BLaER1 treated with 17β-estradiol and CSF1 and Interleukin-3, amounts not matched to agents 10 nM and 100 nM (cell line): ENCODE results near the gene GALT.

Experiments used
- H3K27ac ChIP-seq, 11 experiments: shearing (Covaris generic); formaldehyde crosslinking; 2 replicates each; pipeline ENCODE4 v1.8.1; 2022
- H3K27me3 ChIP-seq, 11 experiments: shearing (Covaris generic); formaldehyde crosslinking; 2 replicates each; pipeline ENCODE4 v1.8.1; 2022
- H3K36me3 ChIP-seq, 11 experiments: shearing (Covaris generic); formaldehyde crosslinking; 2 replicates each; pipeline ENCODE4 v1.8.1; 2022
- H3K4me1 ChIP-seq, 10 experiments: shearing (Covaris generic); formaldehyde crosslinking; 2 replicates each; pipeline ENCODE4 v1.8.1; 2022
- H3K4me2 ChIP-seq, 11 experiments: shearing (Covaris generic); formaldehyde crosslinking; 2 replicates each; pipeline ENCODE4 v1.8.1; 2022
- H3K4me3 ChIP-seq, 10 experiments: shearing (Covaris generic); formaldehyde crosslinking; 2 replicates each; pipeline ENCODE4 v1.8.1; 2022
- H3K9ac ChIP-seq, 11 experiments: shearing (Covaris generic); formaldehyde crosslinking; 2 replicates each; pipeline ENCODE4 v1.8.1; 2022
- H3K9me3 ChIP-seq, 11 experiments: shearing (Covaris generic); formaldehyde crosslinking; replicated peaks in 1 of 11; 2 replicates each; pipeline ENCODE4 v1.8.1; 2022
- H4K20me1 ChIP-seq, 11 experiments: shearing (Covaris generic); formaldehyde crosslinking; 2 replicates each; pipeline ENCODE4 v1.8.1; 2022
- Cebpa-rat ChIP-seq, 11 experiments: shearing (Covaris generic); IDR thresholded peaks; 2 replicates each; pipeline ENCODE4 v1.8.1; 2022

The GALT gene

DNA sequence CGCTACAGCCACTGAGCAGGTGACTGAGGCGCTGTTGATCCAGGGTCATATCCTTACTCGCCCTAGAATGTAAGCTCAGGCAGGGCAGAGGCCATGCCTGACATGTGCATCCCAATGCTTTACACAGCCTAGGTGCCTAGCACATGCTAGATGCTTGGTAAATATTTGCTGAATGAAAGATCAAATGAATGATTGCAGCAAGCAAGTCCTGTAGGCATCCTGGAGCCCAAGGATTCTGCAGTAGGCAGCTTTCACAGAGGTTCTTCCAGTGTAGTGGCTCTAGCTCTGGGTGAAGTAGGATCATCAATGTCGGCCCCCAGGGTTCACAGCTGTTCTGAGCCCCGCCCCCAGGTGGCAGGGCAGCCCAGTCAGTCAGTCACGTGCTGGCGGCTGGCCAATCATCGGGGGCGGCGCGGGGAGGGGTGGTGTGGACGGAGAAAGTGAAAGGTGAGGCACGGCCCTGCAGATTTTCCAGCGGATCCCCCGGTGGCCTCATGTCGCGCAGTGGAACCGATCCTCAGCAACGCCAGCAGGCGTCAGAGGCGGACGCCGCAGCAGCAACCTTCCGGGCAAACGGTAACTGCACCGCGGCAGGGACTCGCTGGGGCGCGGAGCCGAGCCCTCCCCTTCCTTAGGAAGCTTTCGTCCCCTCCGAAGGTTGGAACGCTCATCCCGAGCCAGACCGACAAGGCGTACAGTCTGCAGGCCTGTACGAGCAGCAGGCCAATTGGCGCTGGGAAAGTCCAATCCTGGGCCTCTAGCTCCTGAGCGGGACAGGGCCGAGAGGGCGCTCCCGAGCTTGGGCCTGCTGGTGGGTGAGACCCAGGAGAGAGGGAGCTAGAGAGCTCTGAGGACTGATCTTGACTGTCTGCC lies at the start of gene GALT:
TSS of gene GALT (plus strand) at position 465 of the 873 bp plus-strand sequence. CDS start at position 495, 30 bp downstream.
- Histone ChIP-seq H3K27me3 (no peaks in the 10 kb centered on the region), H3K4me2 (peak within 1 kb of the TSS; percentile 91 to 100 (median 98)), H3K36me3 (peaks cover 29 to 35% (median 34%) of the 10 kb centered on the region in 11 experiments), H3K4me1 (peaks cover 20 to 33% (median 28%) of the 10 kb centered on the region in 10 experiments), H3K9me3 (no peaks in the 10 kb centered on the region), H4K20me1 (peaks cover 0 to 17% (median 11%) of the 10 kb centered on the region in 11 experiments; a peak in 11 of 22 replicates), H3K4me3 (peak within 1 kb of the TSS; percentile 68 to 83 (median 78)), H3K9ac (peak within 1 kb of the TSS; percentile 80 to 86 (median 84)), H3K27ac (peak within 1 kb of the TSS; percentile 40 to 83 (median 77); a peak in 21 of 22 replicates)
- no peak for TF ChIP-seq Cebpa-rat (IDR thresholded peaks at IDR 0.05)

DNA sequence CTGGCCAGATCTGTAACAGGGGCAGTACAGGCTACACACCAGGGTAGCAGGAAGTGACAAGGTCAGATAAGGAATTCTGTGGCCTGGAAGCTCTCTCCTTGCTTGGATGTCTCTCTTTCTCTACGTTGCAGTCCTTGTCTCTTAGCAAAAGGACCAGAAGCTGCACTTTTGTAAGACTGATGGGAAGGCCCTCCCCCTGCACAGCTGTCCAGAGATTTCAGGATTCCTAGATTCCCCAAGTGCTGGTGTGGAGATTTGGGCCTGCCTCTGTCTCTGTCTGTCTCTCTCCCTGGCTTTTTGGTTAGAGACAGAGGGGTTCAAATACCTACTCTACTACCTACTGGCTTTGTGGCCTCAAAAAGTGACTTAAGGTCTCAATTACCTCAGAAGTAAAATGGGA lies 46.9 kb upstream of the GALT start:
- H3K36me3 ChIP-seq = no peaks in the 10 kb centered on the region
- H3K4me3 ChIP-seq = no peak overlapping the region
- peaks cover 0 to 8% (median 5%) of the 10 kb centered on the region in 11 experiments; a peak in 18 of 22 replicates for H3K27me3 ChIP-seq
- peaks cover 0 to 7% (median 0%) of the 10 kb centered on the region in 11 experiments; a peak in 5 of 22 replicates for H4K20me1 ChIP-seq
- no peak overlapping the region for H3K4me2 ChIP-seq
- no peak overlapping the region for H3K9ac ChIP-seq
- no peaks in the 10 kb centered on the region for H3K4me1 ChIP-seq
- no peak overlapping the region for H3K27ac ChIP-seq
- H3K9me3 ChIP-seq = no peaks in the 10 kb centered on the region
- no peak for TF ChIP-seq Cebpa-rat (IDR thresholded peaks at IDR 0.05)

DNA sequence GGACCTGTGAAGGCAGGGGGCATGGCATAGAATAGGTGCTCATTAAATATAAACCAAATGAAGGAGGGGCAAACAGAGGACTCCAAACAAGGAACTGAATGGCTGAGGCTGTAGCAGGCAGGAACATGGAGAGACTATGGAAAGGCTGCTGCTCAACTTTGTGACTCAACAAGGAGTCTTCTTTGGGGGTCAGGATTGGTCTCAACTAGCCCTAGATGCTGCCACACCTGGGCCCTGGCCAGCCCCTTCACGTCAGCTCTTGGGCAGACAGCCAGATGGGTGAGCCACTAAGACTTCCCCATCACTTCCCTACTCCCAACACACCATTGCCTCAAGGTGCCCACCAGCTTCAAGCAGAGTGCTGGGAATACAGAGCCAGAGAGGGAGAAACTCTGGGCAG lies 45.6 kb upstream of the GALT start:
- H3K36me3 ChIP-seq = no peaks in the 10 kb centered on the region
- no peak for TF ChIP-seq Cebpa-rat (IDR thresholded peaks at IDR 0.05)
- no peaks in the 10 kb centered on the region for H3K9me3 ChIP-seq
- H4K20me1 ChIP-seq = peaks cover 0 to 8% (median 0%) of the 10 kb centered on the region in 11 experiments; a peak in 3 of 22 replicates
- no peak overlapping the region for H3K4me3 ChIP-seq
- no peak overlapping the region for H3K4me2 ChIP-seq
- H3K27ac ChIP-seq = no peak overlapping the region
- H3K27me3 ChIP-seq = no peaks in the 10 kb centered on the region; a peak in 1 of 22 replicates
- H3K9ac ChIP-seq = no peak overlapping the region
- no peaks in the 10 kb centered on the region for H3K4me1 ChIP-seq

DNA sequence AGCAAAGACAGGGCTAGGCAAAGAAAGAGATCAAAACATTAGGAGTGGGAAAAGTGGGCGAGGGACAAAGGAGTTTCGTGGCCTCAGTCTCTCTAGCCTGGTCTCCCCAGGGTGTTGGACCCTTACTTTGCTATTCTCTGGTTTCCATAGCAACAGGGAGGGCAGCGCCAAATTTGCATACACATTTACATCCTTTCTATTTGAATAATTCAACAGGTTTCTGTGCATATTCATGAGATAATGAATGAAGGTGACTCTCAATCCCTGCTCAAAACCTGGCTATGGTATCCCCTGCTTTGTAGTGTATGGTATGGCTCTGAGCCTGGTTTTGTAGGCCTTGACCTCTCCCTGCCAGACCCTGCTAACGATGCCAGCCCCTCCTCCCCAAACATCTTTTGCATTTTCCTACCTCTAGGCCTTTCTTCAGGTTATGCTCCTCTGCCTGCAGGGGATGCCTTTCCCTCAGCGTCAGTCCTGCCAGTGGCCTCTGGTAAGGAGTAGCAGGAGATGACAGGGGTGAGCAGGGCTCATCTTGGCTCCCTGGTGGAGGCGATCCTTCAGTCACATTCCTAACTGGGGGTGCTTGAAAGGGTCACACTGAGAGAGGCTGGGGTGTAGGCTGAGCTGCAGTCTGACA lies 44.4 kb upstream of the GALT start:
- Histone ChIP-seq H3K9me3 (no peaks in the 10 kb centered on the region), H4K20me1 (peaks cover 0 to 8% (median 0%) of the 10 kb centered on the region in 11 experiments; a peak in 3 of 22 replicates), H3K27ac (no peak overlapping the region), H3K9ac (peak overlapping the region in 2 of 11 experiments; percentile 10; a peak in 2 of 22 replicates), H3K36me3 (no peaks in the 10 kb centered on the region), H3K4me2 (no peak overlapping the region), H3K4me1 (no peaks in the 10 kb centered on the region), H3K27me3 (no peaks in the 10 kb centered on the region), H3K4me3 (no peak overlapping the region)
- TF ChIP-seq Cebpa-rat (IDR thresholded peaks at IDR 0.05) = no peak

DNA sequence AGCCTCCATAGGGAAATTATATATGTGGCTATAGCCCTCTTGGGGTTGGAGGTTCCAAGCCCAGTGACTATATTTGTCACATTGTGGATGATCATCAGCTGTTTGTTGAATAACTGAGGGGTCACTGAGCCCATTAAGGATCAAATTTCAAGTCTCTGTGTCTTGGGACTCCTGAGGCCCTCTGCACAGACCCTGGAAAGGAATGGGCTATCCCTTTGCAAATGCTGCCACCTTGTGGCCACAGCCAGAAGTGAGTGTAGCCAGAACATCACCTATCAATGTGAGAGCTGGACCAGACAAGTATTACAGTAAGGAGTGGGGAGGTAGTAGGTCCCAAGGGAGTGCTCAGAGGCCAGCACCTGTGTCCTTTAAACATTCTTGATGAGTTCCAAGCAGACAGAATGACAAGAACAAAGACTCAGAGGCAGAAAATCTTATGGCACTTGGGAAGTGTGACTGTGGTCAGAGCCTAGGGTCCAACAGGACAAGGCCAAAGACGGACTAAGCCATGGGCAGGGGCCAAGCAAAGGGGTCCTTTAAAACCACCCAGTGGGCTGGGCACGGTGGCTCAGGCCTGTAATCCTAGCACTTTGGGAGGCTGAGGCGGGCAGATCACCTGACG lies 42.8 kb upstream of the GALT start:
- Histone ChIP-seq H3K9me3 (no peaks in the 10 kb centered on the region), H3K9ac (no peak overlapping the region), H3K27me3 (no peaks in the 10 kb centered on the region), H3K4me3 (no peak overlapping the region), H4K20me1 (peaks cover 0 to 8% (median 0%) of the 10 kb centered on the region in 11 experiments; a peak in 3 of 22 replicates), H3K4me2 (no peak overlapping the region), H3K4me1 (no peaks in the 10 kb centered on the region), H3K27ac (no peak overlapping the region), H3K36me3 (no peaks in the 10 kb centered on the region)
- no peak for TF ChIP-seq Cebpa-rat (IDR thresholded peaks at IDR 0.05)

DNA sequence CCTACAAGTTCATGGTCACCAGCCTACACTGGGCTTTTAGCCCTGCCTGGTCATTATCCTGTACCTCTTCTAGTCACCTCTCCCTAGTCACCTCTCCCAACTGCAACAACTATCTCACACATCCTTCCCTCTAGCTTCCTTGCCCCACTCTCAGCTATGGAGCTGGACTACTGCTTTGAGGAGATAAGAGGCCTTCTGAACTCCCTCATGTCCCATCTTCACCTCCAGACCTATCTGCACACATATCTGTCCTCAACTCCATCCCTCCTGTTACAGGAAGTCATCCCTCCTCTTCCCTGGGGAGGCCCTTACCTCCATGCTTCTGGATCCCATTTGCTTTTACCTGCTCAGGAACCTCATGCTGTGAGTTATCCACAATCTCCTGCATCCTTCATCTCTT lies 40.3 kb upstream of the GALT start:
- Histone ChIP-seq H3K4me2 (no peak overlapping the region), H3K4me3 (no peak overlapping the region), H3K4me1 (peaks cover 11 to 13% (median 11%) of the 10 kb centered on the region in 10 experiments), H4K20me1 (peaks cover 0 to 8% (median 0%) of the 10 kb centered on the region in 11 experiments; a peak in 2 of 22 replicates), H3K27ac (no peak overlapping the region), H3K9ac (no peak overlapping the region), H3K27me3 (no peaks in the 10 kb centered on the region), H3K9me3 (0 out of 22 replicates have a peak, but pooled peaks cover 0 to 5% (median 0%) of the 10 kb centered on the region in 11 experiments), H3K36me3 (peaks cover 0 to 10% (median 5%) of the 10 kb centered on the region in 11 experiments; a peak in 4 of 22 replicates)
- TF ChIP-seq Cebpa-rat (IDR thresholded peaks at IDR 0.05) = no peak

DNA sequence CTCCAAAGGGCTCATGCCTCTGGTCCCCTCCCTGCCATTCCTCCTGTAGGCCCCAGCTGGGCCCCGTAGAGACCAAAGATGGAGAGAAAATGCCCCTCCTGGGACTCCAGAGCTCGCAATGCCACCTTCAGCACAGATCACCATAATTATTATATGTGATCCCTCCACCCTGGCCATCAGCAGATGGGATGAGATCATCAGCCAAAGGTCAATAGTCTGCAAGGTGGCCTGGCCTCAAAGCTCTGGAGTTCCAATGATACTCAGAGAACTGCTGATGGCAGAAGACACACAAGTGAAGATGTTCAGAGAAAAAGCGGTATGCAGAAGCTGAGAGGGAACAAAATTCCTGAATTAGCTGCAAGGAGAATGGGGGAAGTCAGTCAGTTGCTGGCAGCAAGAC lies 39.6 kb upstream of the GALT start:
- H3K36me3 ChIP-seq = peaks cover 0 to 10% (median 5%) of the 10 kb centered on the region in 11 experiments; a peak in 4 of 22 replicates
- TF ChIP-seq Cebpa-rat (IDR thresholded peaks at IDR 0.05) = no peak
- H3K4me3 ChIP-seq = no peak overlapping the region
- H3K9me3 ChIP-seq = 0 out of 22 replicates have a peak, but pooled peaks cover 0 to 5% (median 0%) of the 10 kb centered on the region in 11 experiments
- H4K20me1 ChIP-seq = peaks cover 0 to 8% (median 0%) of the 10 kb centered on the region in 11 experiments; a peak in 2 of 22 replicates
- no peak overlapping the region for H3K4me2 ChIP-seq
- peaks cover 13 to 17% (median 15%) of the 10 kb centered on the region in 10 experiments for H3K4me1 ChIP-seq
- H3K27me3 ChIP-seq = no peaks in the 10 kb centered on the region
- H3K9ac ChIP-seq = no peak overlapping the region
- no peak overlapping the region for H3K27ac ChIP-seq

DNA sequence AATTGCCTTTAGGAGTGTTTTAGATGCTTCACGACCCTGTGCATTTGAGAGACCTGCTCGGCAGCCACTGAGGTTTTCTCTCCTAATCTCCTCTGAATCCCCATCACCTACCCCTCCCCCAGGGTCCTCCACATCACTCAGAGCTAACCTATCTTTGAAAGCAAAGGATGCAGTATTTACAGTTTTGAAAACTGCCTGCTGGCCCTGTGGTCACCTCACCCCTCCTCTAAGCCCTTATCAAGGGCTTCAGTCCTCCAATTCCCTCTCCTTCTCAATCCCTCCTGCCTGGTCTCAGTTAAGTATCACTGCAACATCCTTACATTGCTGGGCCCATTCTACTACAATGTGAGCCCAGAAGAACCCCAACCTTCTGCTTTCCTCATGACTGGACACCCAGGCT lies 39.1 kb upstream of the GALT start:
- no peak overlapping the region; a peak in 1 of 22 replicates for H3K9ac ChIP-seq
- H3K4me2 ChIP-seq = no peak overlapping the region
- no peak for TF ChIP-seq Cebpa-rat (IDR thresholded peaks at IDR 0.05)
- H3K36me3 ChIP-seq = peaks cover 0 to 10% (median 5%) of the 10 kb centered on the region in 11 experiments; a peak in 4 of 22 replicates
- peaks cover 14 to 19% (median 17%) of the 10 kb centered on the region in 10 experiments for H3K4me1 ChIP-seq
- no peak overlapping the region for H3K27ac ChIP-seq
- H3K9me3 ChIP-seq = 0 out of 22 replicates have a peak, but pooled peaks cover 0 to 5% (median 0%) of the 10 kb centered on the region in 11 experiments
- no peak overlapping the region for H3K4me3 ChIP-seq
- H3K27me3 ChIP-seq = no peaks in the 10 kb centered on the region
- peaks cover 0 to 7% (median 0%) of the 10 kb centered on the region in 11 experiments; a peak in 2 of 22 replicates for H4K20me1 ChIP-seq
